Right lobe of liver (tissue), 6 donors: Measurements from ENCODE around the gene GOLGA7B. TPM values are rescaled to one million over a fixed set of nuclear protein-coding genes. Genes with fewer than 3 reads are reported as not detected.

Experiments used
- ATAC-seq, 4 donors: fragments of 200-7000 bp; cut with Tn5 transposase; one replicate each; pipeline ENCODE4 v1.9.1; 2020; ENCODE audit warnings: mild to moderate bottlenecking in 4 of 4, moderate library complexity in 4 of 4
- DNase-seq, 3 donors: peaks; one replicate each; pipeline ENCODE4 v3.0.0-alpha.2; 2020
- H3K27ac ChIP-seq, 3 donors: fragments of 200-600 bp; one replicate each; pipeline ENCODE4 v1.8.0; 2022
- H3K27me3 ChIP-seq, 2 donors: fragments of 200-600 bp; one replicate each; pipeline ENCODE4 v1.8.0; 2022
- H3K36me3 ChIP-seq, 4 donors: fragments of 200-600 bp; sonication (generic) in 1 of 4; one replicate each; pipeline versions ENCODE4 v1.5.1 to v1.8.0; 2017 to 2022; ENCODE audit warnings: control low read depth in 1 of 4
- H3K4me1 ChIP-seq, 4 donors: fragments of 200-600 bp; sonication (generic) in 1 of 4; one replicate each; pipeline versions ENCODE4 v1.5.1 to v1.8.0; 2017 to 2022; ENCODE audit warnings: control low read depth in 1 of 4
- H3K4me3 ChIP-seq, 3 donors: fragments of 200-600 bp; one replicate each; pipeline ENCODE4 v1.8.0; 2022
- H3K9me3 ChIP-seq, 4 donors: fragments of 200-600 bp; sonication (generic) in 1 of 4; one replicate each; pipeline versions ENCODE4 v1.5.1 to v1.8.0; 2017 to 2022; ENCODE audit warnings: control low read depth in 1 of 4
- CTCF ChIP-seq, 4 donors: fragments of 200-600 bp in 3 of 4; fragments of 450-650 bp in 1 of 4; IDR thresholded peaks; one replicate each; pipeline versions ENCODE4 v1.5.1 to v1.8.0; 2016 to 2022; ENCODE audit warnings: antibody characterized with exemption in 4 of 4, mild to moderate bottlenecking in 2 of 4
- POLR2A ChIP-seq: fragments of 450-650 bp; IDR thresholded peaks from one replicate; pipeline ENCODE4 v1.6.1; 2017; ENCODE audit warnings: antibody characterized with exemption, mild to moderate bottlenecking
- WGBS: methylation state at CpG from one replicate; pipeline ENCODE4 v1.1.6; 2018; ENCODE audit warnings: low coverage, low lambda C conversion rate; ENCODE audit not compliant: insufficient coverage; ENCODE audit errors: missing lambda C conversion rate; 5-methylcytosine and 5-hydroxymethylcytosine counted together
- intact Hi-C, 2 donors: fragments of 100-400 bp; cut with DNase I; formaldehyde crosslinking; loops; one replicate each; pipeline versions ENCODE4 v1.11.2 to v1.14.1; 2022
- total RNA-seq, 6 experiments: library from RNA; depleted of rRNA in 2 of 6; stranded (reverse); fragments of >200 nt in 2 of 6; fragmentation: NEBNext Ultra II Directional in 3 of 6; extraction: Animal tissue kit (Norgen Biotek cat#: 25700) in 3 of 6; gene quantifications; one replicate each; pipeline versions ENCODE4 v1.1.0 to v1.2.4, GENCODE V29; 2016 to 2023
- donor health status: DM: no; HTN: yes; CAD: no.
- donor health status: DM: no; HTN: no; CAD: no.
- donor health status: DM: no; HTN: no; CAD: no.
- donor health status: DM: no; HTN: yes; CAD: no.
- donor health status: DM: no; HTN: yes; CAD: no.

GOLGA7B gene
- total RNA-seq, 6 experiments from 2014 or later: 0.06 to 0.28 (median 0.14) TPM

- Histone ChIP-seq H3K27ac (no peak overlapping the region), H3K27me3 (no peaks in the 10 kb centered on the region), H3K36me3 (no peaks in the 10 kb centered on the region), H3K4me1 (no peaks in the 10 kb centered on the region), H3K4me3 (no peak overlapping the region), H3K9me3 (no peaks in the 10 kb centered on the region)
- intact Hi-C loops: no loop called here
- DNase-seq (peak in 1 of 3 donors; percentile 12), ATAC-seq (peak; percentile 36 to 81 (median 56))
- 23% methylated on average over 2 of the region's 4 CpGs for WGBS
- TF ChIP-seq POLR2A: no peak
- no peak for TF ChIP-seq CTCF (IDR thresholded peaks at IDR 0.05)
Measured at GRCh38 chr10:97916586-97916985, 66.9 kb downstream of the GOLGA7B start.

- no peak overlapping the region for H3K4me3 ChIP-seq
- TF ChIP-seq POLR2A (no peak), CTCF (IDR thresholded peaks at IDR 0.05) (no peak)
- WGBS: 32% methylated on average over 3 of the region's 3 CpGs
- H3K9me3 ChIP-seq: no peaks in the 10 kb centered on the region
- no peak for ATAC-seq
- intact Hi-C loops: no loop called here
- H3K4me1 ChIP-seq: peaks cover 0 to 5% (median 0%) of the 10 kb centered on the region in 4 donors
- no peak overlapping the region for H3K27ac ChIP-seq
- DNase-seq: no peak
- no peaks in the 10 kb centered on the region for H3K27me3 ChIP-seq
- H3K36me3 ChIP-seq: no peaks in the 10 kb centered on the region
Measured at GRCh38 chr10:97919012-97919411, 69.4 kb downstream of the GOLGA7B start.

GRCh38 chr10:97920865-97921264, 71.2 kb downstream of the GOLGA7B start:
- TF ChIP-seq POLR2A: no peak
- TF ChIP-seq CTCF (IDR thresholded peaks at IDR 0.05): no peak
- DNase-seq (no peak), ATAC-seq (no peak)
- 13% methylated on average over 4 of the region's 4 CpGs for WGBS
- Histone ChIP-seq H3K9me3 (no peaks in the 10 kb centered on the region), H3K4me3 (no peak overlapping the region), H3K36me3 (no peaks in the 10 kb centered on the region), H3K27ac (no peak overlapping the region), H3K4me1 (peaks cover 0 to 5% (median 0%) of the 10 kb centered on the region in 4 donors), H3K27me3 (no peaks in the 10 kb centered on the region)
- intact Hi-C loops: no loop called here

Other genes with a start within 250 kb of the GOLGA7B start
- 1 to 10 TPM in 4 of 6 experiments, under 1 TPM in 2; 0.69 to 3.9 (median 1.6) TPM for gene MORN4, start 216.3 kb upstream of the GOLGA7B start, total RNA-seq
- gene PI4K2A, start 209.2 kb upstream of the GOLGA7B start, total RNA-seq: 10 to 100 TPM in 3 of 6 experiments, 1 to 10 TPM in 3; 6.2 to 18.1 (median 11.4) TPM
- gene AVPI1, start 162.6 kb upstream of the GOLGA7B start, total RNA-seq: 10 to 100 TPM; 10.3 to 27.0 (median 20.2) TPM
- 1 to 10 TPM; 1.5 to 3.1 (median 2.3) TPM for gene MARVELD1, start 136.1 kb upstream of the GOLGA7B start, total RNA-seq
- 10 to 100 TPM in 5 of 6 experiments, 1 to 10 TPM in 1; 9.2 to 19.3 (median 12.6) TPM for gene ZFYVE27, start 112.7 kb upstream of the GOLGA7B start, total RNA-seq
- 1 to 10 TPM; 1.6 to 6.6 (median 4.5) TPM for gene SFRP5, start 77.8 kb upstream of the GOLGA7B start, total RNA-seq
- under 1 TPM in 1 of 6 experiments, not detected in 5; 0.20 TPM for gene CRTAC1, start 180.8 kb downstream of the GOLGA7B start, total RNA-seq